Colonic mucosa (tissue), 4 donors: ENCODE measurements around the gene CCDC148. TPM values are rescaled to one million over a fixed set of nuclear protein-coding genes. Genes with fewer than 3 reads are reported as not detected.

ENCODE experiments used
- DNase-seq: peaks from one replicate; pipeline ENCODE4 v3.0.0-alpha.2; 2020
- H3K27ac ChIP-seq: fragments of 200-600 bp; one replicate; pipeline ENCODE4 v1.8.0; 2021
- H3K27me3 ChIP-seq: fragments of 200-600 bp; one replicate; pipeline ENCODE4 v1.8.0; 2021
- H3K36me3 ChIP-seq: fragments of 200-600 bp; one replicate; pipeline ENCODE4 v1.8.0; 2021
- H3K4me1 ChIP-seq: fragments of 200-600 bp; one replicate; pipeline ENCODE4 v1.8.0; 2021; ENCODE audit warnings: mild to moderate bottlenecking
- H3K4me3 ChIP-seq: fragments of 200-600 bp; one replicate; pipeline ENCODE4 v1.8.0; 2021
- H3K9ac ChIP-seq, 2 donors: one replicate each; pipeline ENCODE4 v1.7.0; 2013; ENCODE audit warnings: control low read depth in 2 of 2, low read depth in 2 of 2, low read length in 2 of 2
- H3K9me3 ChIP-seq: fragments of 200-600 bp; one replicate; pipeline ENCODE4 v1.8.0; 2021
- CTCF ChIP-seq: fragments of 200-600 bp; IDR thresholded peaks from one replicate; pipeline ENCODE4 v1.8.0; 2022; ENCODE audit warnings: antibody characterized with exemption, mild to moderate bottlenecking
- intact Hi-C: fragments of 100-400 bp; cut with DNase I; formaldehyde crosslinking; loops from one replicate; pipeline ENCODE4 v1.14.1; 2022
- total RNA-seq, 2 donors: library from RNA; stranded (reverse); fragmentation: NEBNext Ultra II Directional in 1 of 2; extraction: Animal tissue kit (Norgen Biotek cat#: 25700) in 1 of 2; gene quantifications; one replicate each; pipeline ENCODE4 v1.2.1, GENCODE V29; 2021
- donor health status: healthy.
- donor health status: DM: no; HTN: no; CAD: no.
- donor health status: DM: no; HTN: no; CAD: no.

CCDC148 gene
- total RNA-seq, 2 donors from 2014 or later: 0.13 to 0.49 TPM

GRCh38 chr2:158211502-158211901 lies 245.1 kb downstream of the CCDC148 start:
- H3K27me3 ChIP-seq: no peaks in the 10 kb centered on the region

GRCh38 chr2:158207354-158207753 lies 249.2 kb downstream of the CCDC148 start:
- intact Hi-C loops: no loop called here
- no peak overlapping the region for H3K9ac ChIP-seq
- no peak overlapping the region for H3K27ac ChIP-seq
- no peaks in the 10 kb centered on the region for H3K9me3 ChIP-seq
- no peak for TF ChIP-seq CTCF
- no peaks in the 10 kb centered on the region for H3K36me3 ChIP-seq
- H3K4me3 ChIP-seq: no peak overlapping the region
- H3K4me1 ChIP-seq: no peaks in the 10 kb centered on the region
- DNase-seq: no peak
- no peaks in the 10 kb centered on the region for H3K27me3 ChIP-seq

More at GRCh38 chr2:158211502-158211901, 245.1 kb downstream of the CCDC148 start:
- TF ChIP-seq CTCF: no peak
- H3K9me3 ChIP-seq: no peaks in the 10 kb centered on the region
- H3K4me1 ChIP-seq: no peaks in the 10 kb centered on the region
- intact Hi-C loops: no loop called here
- H3K36me3 ChIP-seq: no peaks in the 10 kb centered on the region
- no peak for DNase-seq
- no peak overlapping the region for H3K4me3 ChIP-seq
- no peak overlapping the region for H3K27ac ChIP-seq
- H3K9ac ChIP-seq: no peak overlapping the region

GRCh38 chr2:158205215-158205614 lies 251.3 kb downstream of the CCDC148 start:
- no peaks in the 10 kb centered on the region for H3K36me3 ChIP-seq
- peak overlapping the region in 1 of 2 donors; percentile 29 for H3K9ac ChIP-seq
- TF ChIP-seq CTCF: no peak
- intact Hi-C loops: no loop called here
- H3K27ac ChIP-seq: no peak overlapping the region
- no peak overlapping the region for H3K4me3 ChIP-seq
- DNase-seq: peak; percentile 40
- H3K9me3 ChIP-seq: no peaks in the 10 kb centered on the region
- no peaks in the 10 kb centered on the region for H3K4me1 ChIP-seq
- no peaks in the 10 kb centered on the region for H3K27me3 ChIP-seq

GRCh38 chr2:158204741-158205165 lies 251.8 kb downstream of the CCDC148 start:
- Histone ChIP-seq H3K9ac (no peak overlapping the region), H3K4me3 (no peak overlapping the region), H3K27ac (peak overlapping the region; percentile 17), H3K27me3 (no peaks in the 10 kb centered on the region), H3K9me3 (no peaks in the 10 kb centered on the region), H3K36me3 (no peaks in the 10 kb centered on the region), H3K4me1 (no peaks in the 10 kb centered on the region)
- no peak for TF ChIP-seq CTCF
- no peak for DNase-seq
- intact Hi-C loops: no loop called here

DNA sequence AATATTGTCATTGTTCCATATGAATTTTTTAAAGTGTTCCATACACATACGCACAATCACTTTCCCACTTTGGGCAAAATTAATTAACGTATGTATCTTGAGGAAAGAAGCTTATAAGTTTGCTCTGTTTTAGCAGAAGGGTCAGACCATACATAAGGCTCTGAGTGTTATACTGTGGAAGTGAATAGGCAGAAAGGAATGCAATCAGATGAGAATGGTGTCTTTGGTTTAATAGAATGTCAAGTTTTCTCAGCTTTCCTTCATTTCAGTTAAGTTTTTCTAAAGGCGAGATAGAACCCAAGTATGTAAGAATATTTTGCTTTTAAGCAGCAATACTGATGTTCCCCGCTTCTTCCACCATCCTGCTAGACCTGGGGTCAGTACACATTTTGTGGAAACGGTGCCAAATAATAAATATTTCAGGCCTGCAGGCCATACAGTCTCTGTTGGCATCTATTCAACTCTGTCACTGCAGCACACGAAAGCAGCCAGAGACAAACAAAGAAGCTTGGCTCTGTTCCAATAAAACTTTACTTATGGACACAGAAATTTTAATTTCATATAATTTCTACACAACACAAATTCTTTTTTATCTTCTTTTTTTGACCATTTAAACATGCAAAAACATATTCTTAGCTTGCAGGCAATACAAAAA lies 254.3 kb downstream of the CCDC148 start:
- DNase-seq: no peak
- intact Hi-C loops: no loop called here
- no peak overlapping the region for H3K27ac ChIP-seq

More for the DNA sequence above, 254.3 kb downstream of the CCDC148 start:
- Histone ChIP-seq H3K9ac (no peak overlapping the region), H3K36me3 (no peaks in the 10 kb centered on the region), H3K9me3 (no peaks in the 10 kb centered on the region), H3K27me3 (no peaks in the 10 kb centered on the region), H3K4me1 (peaks cover 4% of the 10 kb centered on the region), H3K4me3 (no peak overlapping the region)
- no peak for TF ChIP-seq CTCF
